Measurements from ENCODE around the gene ITPR3. TPM values are rescaled to one million over a fixed set of nuclear protein-coding genes. Genes with fewer than 3 reads are reported as not detected.

Gene ITPR3
- total RNA-seq, 1 donor from 2014 or later = 42.9 TPM

GRCh38 chr6:33584700-33585402 is 36.3 kb upstream of the ITPR3 start:
- Mint-ChIP-seq H3K27ac (peak overlapping the region; percentile 94), H3K4me1 (ENCODE audit: low read depth) (peaks cover 27% of the 10 kb centered on the region), H3K36me3 (ENCODE audit: low read depth) (no peaks in the 10 kb centered on the region), H3K9me3 (no peaks in the 10 kb centered on the region), H3K4me3 (peak overlapping the region; percentile 79), H3K27me3 (ENCODE audit: insufficient read depth) (no peaks in the 10 kb centered on the region)
- DNase-seq (ENCODE audit: low spot score) = no peak
- intact Hi-C loops (cut with micrococcal nuclease) = loop anchor here (1.0 to 5.0 kb wide), 8 partner anchors 14 to 442 kb away; partner anchors contain the start of genes ITPR3 and UQCC2

GRCh38 chr6:33585403-33586107 is 35.6 kb upstream of the ITPR3 start:
- no peaks in the 10 kb centered on the region for H3K36me3 Mint-ChIP-seq (ENCODE audit: low read depth)
- peaks cover 22% of the 10 kb centered on the region for H3K4me1 Mint-ChIP-seq (ENCODE audit: low read depth)
- peak overlapping the region; percentile 79 for H3K4me3 Mint-ChIP-seq
- no peaks in the 10 kb centered on the region for H3K27me3 Mint-ChIP-seq (ENCODE audit: insufficient read depth)
- H3K27ac Mint-ChIP-seq = peak overlapping the region; percentile 94
- DNase-seq (ENCODE audit: low spot score) = peak; percentile 85
- intact Hi-C loops (cut with micrococcal nuclease) = loop anchor here (1.0 to 5.0 kb wide), 8 partner anchors 15 to 442 kb away; partner anchors contain the start of genes ITPR3 and UQCC2
- H3K9me3 Mint-ChIP-seq = no peaks in the 10 kb centered on the region

DNA sequence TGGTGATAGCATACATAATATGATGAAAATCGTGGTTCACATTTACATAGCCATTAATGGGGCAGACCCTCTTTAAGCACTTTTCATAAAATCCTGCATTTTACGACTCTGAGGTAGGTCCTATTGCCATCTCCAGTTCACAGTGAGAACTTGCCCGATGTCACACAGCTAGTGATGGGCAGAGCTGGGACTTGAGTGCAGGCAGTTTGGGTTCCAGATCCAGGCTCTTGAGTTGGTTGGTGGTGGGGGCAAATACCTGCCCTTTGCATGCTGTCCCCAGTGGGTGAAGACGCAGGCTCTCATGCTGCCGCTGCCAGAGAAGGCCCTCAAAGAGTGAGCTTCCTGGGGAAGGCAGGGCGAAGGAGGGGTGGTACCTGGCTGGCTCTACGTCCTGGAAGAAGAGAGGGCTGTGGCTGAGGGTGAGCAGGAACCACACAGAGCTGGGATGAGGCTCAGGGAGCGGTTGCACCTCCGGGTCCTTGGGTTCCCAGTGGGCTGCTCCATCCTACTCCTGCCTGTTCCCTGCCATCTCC is 34.9 kb upstream of the ITPR3 start:
- Mint-ChIP-seq H3K4me3 (no peak overlapping the region), H3K4me1 (ENCODE audit: low read depth) (peaks cover 22% of the 10 kb centered on the region), H3K9me3 (no peaks in the 10 kb centered on the region), H3K36me3 (ENCODE audit: low read depth) (no peaks in the 10 kb centered on the region), H3K27ac (peak overlapping the region; percentile 12), H3K27me3 (ENCODE audit: insufficient read depth) (no peaks in the 10 kb centered on the region)
- intact Hi-C loops (cut with micrococcal nuclease) = loop anchor here (5.0 kb wide), 3 partner anchors 156 to 441 kb away; no protein-coding TSS in a partner anchor
- no peak for DNase-seq (ENCODE audit: low spot score)

- peaks cover 2% of the 10 kb centered on the region for H3K36me3 Mint-ChIP-seq (ENCODE audit: low read depth)
- DNase-seq (ENCODE audit: low spot score) = no peak
- H3K27me3 Mint-ChIP-seq (ENCODE audit: insufficient read depth) = peaks cover 3% of the 10 kb centered on the region
- no peak overlapping the region for H3K4me3 Mint-ChIP-seq
- intact Hi-C loops (cut with micrococcal nuclease) = loop anchor here (5.0 kb wide), 3 partner anchors 155 to 440 kb away; no protein-coding TSS in a partner anchor
- H3K27ac Mint-ChIP-seq = no peak overlapping the region
- H3K9me3 Mint-ChIP-seq = no peaks in the 10 kb centered on the region
- H3K4me1 Mint-ChIP-seq (ENCODE audit: low read depth) = peaks cover 28% of the 10 kb centered on the region
Observed at GRCh38 chr6:33587529-33587928, 33.6 kb upstream of the ITPR3 start.

DNA sequence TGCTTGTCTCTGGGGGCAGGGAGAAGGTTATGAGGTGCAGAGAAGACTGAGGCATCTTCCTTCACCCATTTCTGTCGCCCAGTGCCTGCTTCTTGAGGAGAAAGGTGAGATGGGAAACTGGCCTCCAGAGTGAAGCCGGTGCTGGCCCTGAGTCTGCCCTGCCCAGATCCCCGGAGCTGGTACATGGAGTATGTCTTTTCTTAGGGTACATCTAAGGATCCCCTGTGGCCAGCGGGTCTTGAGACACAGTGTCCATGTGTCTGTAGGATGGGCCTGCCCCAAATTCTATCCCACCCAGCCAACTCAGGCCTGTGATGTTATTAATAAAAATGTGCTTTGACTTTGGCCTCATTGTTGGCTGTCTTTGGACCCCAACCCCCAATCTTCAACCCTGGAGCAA is 32.2 kb upstream of the ITPR3 start:
- H3K27me3 Mint-ChIP-seq (ENCODE audit: insufficient read depth) = peaks cover 7% of the 10 kb centered on the region
- no peaks in the 10 kb centered on the region for H3K9me3 Mint-ChIP-seq
- no peak for DNase-seq (ENCODE audit: low spot score)
- peaks cover 2% of the 10 kb centered on the region for H3K36me3 Mint-ChIP-seq (ENCODE audit: low read depth)
- no peak overlapping the region for H3K27ac Mint-ChIP-seq
- intact Hi-C loops (cut with micrococcal nuclease) = loop anchor here (1.0 to 5.0 kb wide), 5 partner anchors 18 to 438 kb away; no protein-coding TSS in a partner anchor
- H3K4me1 Mint-ChIP-seq (ENCODE audit: low read depth) = peaks cover 37% of the 10 kb centered on the region
- H3K4me3 Mint-ChIP-seq = no peak overlapping the region

DNA sequence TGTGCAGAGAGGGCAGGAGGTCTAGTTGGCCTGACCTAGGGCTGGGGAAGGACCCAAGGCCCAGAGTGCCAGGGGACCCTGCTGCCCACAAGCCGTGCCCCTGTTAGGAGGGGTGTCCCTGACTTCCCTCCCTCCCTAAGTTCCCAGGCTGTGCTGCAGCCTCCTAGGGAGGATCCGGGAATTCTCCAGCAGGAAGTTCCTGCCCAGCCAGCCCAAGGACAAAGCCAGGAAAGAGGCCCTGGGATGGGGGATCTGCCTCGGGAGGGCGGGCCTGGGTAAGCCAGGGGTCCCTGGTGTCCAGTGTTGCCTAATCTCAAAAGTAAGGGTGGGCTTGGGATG is 31.8 kb upstream of the ITPR3 start:
- Mint-ChIP-seq H3K27me3 (ENCODE audit: insufficient read depth) (peaks cover 7% of the 10 kb centered on the region), H3K4me1 (ENCODE audit: low read depth) (peaks cover 33% of the 10 kb centered on the region), H3K9me3 (no peaks in the 10 kb centered on the region), H3K4me3 (no peak overlapping the region), H3K36me3 (ENCODE audit: low read depth) (peaks cover 2% of the 10 kb centered on the region), H3K27ac (no peak overlapping the region)
- intact Hi-C loops (cut with micrococcal nuclease) = loop anchor here (1.0 to 5.0 kb wide), 5 partner anchors 18 to 438 kb away; no protein-coding TSS in a partner anchor
- no peak for DNase-seq (ENCODE audit: low spot score)

GRCh38 chr6:33589731-33590530 is 31.2 kb upstream of the ITPR3 start:
- no peak overlapping the region for H3K27ac Mint-ChIP-seq
- intact Hi-C loops (cut with micrococcal nuclease) = loop anchor here (1.0 to 5.0 kb wide), 5 partner anchors 17 to 437 kb away; no protein-coding TSS in a partner anchor
- H3K27me3 Mint-ChIP-seq (ENCODE audit: insufficient read depth) = peaks cover 9% of the 10 kb centered on the region
- peaks cover 28% of the 10 kb centered on the region for H3K4me1 Mint-ChIP-seq (ENCODE audit: low read depth)
- H3K9me3 Mint-ChIP-seq = no peaks in the 10 kb centered on the region
- H3K36me3 Mint-ChIP-seq (ENCODE audit: low read depth) = peaks cover 2% of the 10 kb centered on the region
- no peak for DNase-seq (ENCODE audit: low spot score)
- no peak overlapping the region for H3K4me3 Mint-ChIP-seq

DNA sequence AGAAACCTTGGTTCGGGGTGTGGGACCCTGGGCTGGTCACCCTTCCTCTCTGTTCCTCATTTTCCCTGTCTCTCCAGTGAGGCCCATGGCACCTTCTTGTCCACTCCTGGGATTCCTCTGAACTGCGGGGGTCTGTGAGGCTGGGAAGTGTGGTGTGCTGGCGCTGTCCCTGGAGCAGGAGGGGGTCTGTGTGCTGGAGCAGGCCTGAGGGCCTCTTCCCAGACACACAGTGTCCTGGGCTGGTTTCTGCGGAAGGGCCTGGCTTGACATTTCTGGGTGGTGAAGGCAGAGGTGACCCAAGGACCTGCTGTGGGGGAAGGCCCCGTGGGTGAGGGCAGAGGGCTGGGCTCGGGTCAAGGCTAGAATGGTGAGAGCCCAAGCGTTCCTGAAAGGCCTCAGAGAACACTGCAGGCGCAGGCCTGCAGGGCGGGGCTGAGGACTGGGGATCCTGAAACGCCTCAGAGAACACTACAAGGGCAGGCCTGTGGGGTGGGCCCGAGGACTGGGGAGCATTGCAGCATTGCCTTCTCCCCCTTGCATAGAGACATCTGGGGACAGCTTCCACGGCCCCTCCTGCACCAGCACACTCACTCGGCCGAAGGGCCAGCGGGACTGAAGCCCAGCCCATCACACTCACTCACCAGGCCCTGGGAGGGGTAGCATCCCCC is 30.5 kb upstream of the ITPR3 start:
- Mint-ChIP-seq H3K36me3 (ENCODE audit: low read depth) (peaks cover 2% of the 10 kb centered on the region), H3K27me3 (ENCODE audit: insufficient read depth) (peaks cover 9% of the 10 kb centered on the region), H3K4me1 (ENCODE audit: low read depth) (peaks cover 20% of the 10 kb centered on the region), H3K9me3 (no peaks in the 10 kb centered on the region), H3K27ac (no peak overlapping the region), H3K4me3 (no peak overlapping the region)
- DNase-seq (ENCODE audit: low spot score) = no peak
- intact Hi-C loops (cut with micrococcal nuclease) = no loop called here

- DNase-seq (ENCODE audit: low spot score) = no peak
- H3K9me3 Mint-ChIP-seq = no peaks in the 10 kb centered on the region
- H3K27ac Mint-ChIP-seq = no peak overlapping the region
- no peak overlapping the region for H3K4me3 Mint-ChIP-seq
- peaks cover 9% of the 10 kb centered on the region for H3K27me3 Mint-ChIP-seq (ENCODE audit: insufficient read depth)
- peaks cover 2% of the 10 kb centered on the region for H3K36me3 Mint-ChIP-seq (ENCODE audit: low read depth)
- peaks cover 15% of the 10 kb centered on the region for H3K4me1 Mint-ChIP-seq (ENCODE audit: low read depth)
- intact Hi-C loops (cut with micrococcal nuclease) = no loop called here
Observed at GRCh38 chr6:33591424-33592032, 29.6 kb upstream of the ITPR3 start.

DNA sequence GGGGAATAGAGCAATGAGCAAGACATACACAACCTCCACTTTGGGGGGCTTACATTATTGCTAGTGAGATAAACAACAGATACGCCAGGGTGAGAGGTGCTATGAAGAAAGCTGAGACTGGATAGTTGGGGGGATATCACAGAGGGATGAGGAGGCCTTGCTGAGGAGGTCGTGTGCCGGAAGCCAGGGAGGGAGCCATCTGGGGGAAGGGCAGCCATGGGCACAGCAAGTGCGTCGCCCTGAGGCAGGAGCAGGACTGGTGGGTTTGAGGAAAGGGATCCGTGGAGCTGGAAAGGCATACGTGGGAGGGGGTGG is 28.9 kb upstream of the ITPR3 start:
- Mint-ChIP-seq H3K9me3 (no peaks in the 10 kb centered on the region), H3K4me1 (ENCODE audit: low read depth) (peaks cover 22% of the 10 kb centered on the region), H3K27me3 (ENCODE audit: insufficient read depth) (peaks cover 11% of the 10 kb centered on the region), H3K36me3 (ENCODE audit: low read depth) (peaks cover 2% of the 10 kb centered on the region), H3K27ac (peak overlapping the region; percentile 11), H3K4me3 (no peak overlapping the region)
- intact Hi-C loops (cut with micrococcal nuclease) = no loop called here
- no peak for DNase-seq (ENCODE audit: low spot score)

- H3K36me3 Mint-ChIP-seq (ENCODE audit: low read depth) = peaks cover 2% of the 10 kb centered on the region
- H3K4me1 Mint-ChIP-seq (ENCODE audit: low read depth) = peaks cover 22% of the 10 kb centered on the region
- peaks cover 11% of the 10 kb centered on the region for H3K27me3 Mint-ChIP-seq (ENCODE audit: insufficient read depth)
- intact Hi-C loops (cut with micrococcal nuclease) = no loop called here
- H3K9me3 Mint-ChIP-seq = no peaks in the 10 kb centered on the region
- H3K4me3 Mint-ChIP-seq = peak overlapping the region; percentile 51
- DNase-seq (ENCODE audit: low spot score) = no peak
- no peak overlapping the region for H3K27ac Mint-ChIP-seq
Observed at GRCh38 chr6:33592595-33593413, 28.3 kb upstream of the ITPR3 start.
